GM23338 (cell line): ENCODE results near the gene TAF4B. TPM values are rescaled to one million over a fixed set of nuclear protein-coding genes. Genes with fewer than 3 reads are reported as not detected.

Experiments
- ATAC-seq: fragments of 200-7000 bp; cut with Tn5 transposase; 3 replicates; pipeline ENCODE4 v1.9.1; 2020
- DNase-seq: peaks from one replicate; pipeline ENCODE4 v3.0.0-alpha.2; 2015; ENCODE audit warnings: low spot score
- H2AFZ ChIP-seq: fragments of 200-600 bp; sonication (generic); 2 replicates; pipeline ENCODE4 v1.8.0; 2016; ENCODE audit warnings: antibody characterized with exemption, mild to moderate bottlenecking, moderate library complexity
- H3F3A ChIP-seq: fragments of 200-600 bp; sonication (generic); replicated peaks from 2 replicates; pipeline ENCODE4 v1.8.0; 2017; ENCODE audit warnings: antibody characterized with exemption, mixed run types, low read depth
- H3K27ac ChIP-seq: fragments of 200-600 bp; sonication (generic); 2 replicates; pipeline ENCODE4 v1.6.1; 2016; ENCODE audit warnings: low read depth
- H3K27me3 ChIP-seq: fragments of 200-600 bp; sonication (generic); 2 replicates; pipeline ENCODE4 v1.8.0; 2016; ENCODE audit warnings: mild to moderate bottlenecking, mixed run types, moderate library complexity; ENCODE audit not compliant: insufficient read depth
- H3K36me3 ChIP-seq: fragments of 200-600 bp; sonication (generic); 2 replicates; pipeline ENCODE4 v1.8.0; 2016; ENCODE audit warnings: mild to moderate bottlenecking; ENCODE audit not compliant: insufficient read depth
- H3K4me1 ChIP-seq: fragments of 200-600 bp; sonication (generic); 2 replicates; pipeline ENCODE4 v1.8.0; 2016; ENCODE audit warnings: mild to moderate bottlenecking, moderate library complexity; ENCODE audit not compliant: insufficient read depth
- H3K4me2 ChIP-seq: fragments of 200-600 bp; sonication (generic); 2 replicates; pipeline ENCODE4 v1.7.1; 2017; ENCODE audit warnings: mixed run types
- H3K4me3 ChIP-seq: fragments of 200-600 bp; sonication (generic); 2 replicates; pipeline ENCODE4 v1.6.1; 2016; ENCODE audit warnings: mixed run types
- H3K79me2 ChIP-seq: fragments of 200-600 bp; sonication (generic); replicated peaks from 2 replicates; pipeline ENCODE4 v1.8.0; 2017; ENCODE audit warnings: mild to moderate bottlenecking; ENCODE audit not compliant: insufficient read depth
- H3K9me2 ChIP-seq: fragments of 200-600 bp; sonication (generic); 2 replicates; pipeline ENCODE4 v1.8.0; 2017; ENCODE audit not compliant: insufficient read depth
- H4K20me1 ChIP-seq: fragments of 200-600 bp; sonication (generic); replicated peaks from 2 replicates; pipeline ENCODE4 v1.8.0; 2017; ENCODE audit warnings: mild to moderate bottlenecking; ENCODE audit not compliant: insufficient read depth
- H3K27ac Mint-ChIP-seq: 2 replicates; pipeline ENCODE4 v1.8.0; 2020; ENCODE audit warnings: inconsistent platforms, mild to moderate bottlenecking, moderate library complexity, mixed read lengths
- H3K27me3 Mint-ChIP-seq: 3 replicates; pipeline ENCODE4 v1.8.0; 2022; ENCODE audit warnings: low read depth, mild to moderate bottlenecking, moderate library complexity, mixed read lengths, inconsistent platforms; ENCODE audit not compliant: insufficient read depth, poor library complexity
- H3K36me3 Mint-ChIP-seq: 3 replicates; pipeline ENCODE4 v1.8.0; 2021; ENCODE audit warnings: low read depth, mild to moderate bottlenecking, inconsistent platforms, moderate library complexity, mixed read lengths
- H3K4me1 Mint-ChIP-seq: 3 replicates; pipeline ENCODE4 v1.8.0; 2020; ENCODE audit warnings: mild to moderate bottlenecking, inconsistent platforms, mixed read lengths
- H3K4me3 Mint-ChIP-seq: 3 replicates; pipeline ENCODE4 v1.8.0; 2021; ENCODE audit warnings: moderate library complexity, mild to moderate bottlenecking, inconsistent platforms, mixed read lengths
- H3K9me3 Mint-ChIP-seq: 3 replicates; pipeline ENCODE4 v1.8.0; 2020; ENCODE audit warnings: moderate library complexity, mild to moderate bottlenecking, inconsistent platforms, mixed read lengths
- CREB1 ChIP-seq: fragments of 250-450 bp; sonication (Bioruptor Pico); IDR thresholded peaks from 2 replicates; pipeline ENCODE4 v1.5.0; 2020; ENCODE audit warnings: low read depth, mild to moderate bottlenecking, moderate library complexity
- EZH2 ChIP-seq: fragments of 200-600 bp; sonication (generic); IDR thresholded peaks from one replicate; pipeline ENCODE4 v1.8.0; 2017; ENCODE audit warnings: antibody characterized with exemption, mild to moderate bottlenecking, low read depth; ENCODE audit not compliant: unreplicated experiment
- EZH2phosphoT487 ChIP-seq: fragments of 200-600 bp; sonication (generic); IDR thresholded peaks from one replicate; pipeline ENCODE4 v1.8.1; 2018; ENCODE audit warnings: antibody characterized with exemption; ENCODE audit not compliant: unreplicated experiment
- NANOG ChIP-seq: IDR thresholded peaks from 2 replicates; pipeline ENCODE4 v1.6.1; 2016; ENCODE audit warnings: antibody characterized with exemption, borderline replicate concordance
- POLR2AphosphoS5 ChIP-seq: IDR thresholded peaks from 2 replicates; pipeline ENCODE4 v1.6.1; 2016; ENCODE audit warnings: antibody characterized with exemption, low read depth
- REST ChIP-seq: IDR thresholded peaks from one replicate; pipeline ENCODE4 v1.6.1; 2018; ENCODE audit warnings: antibody characterized with exemption; ENCODE audit not compliant: unreplicated experiment
- STAT1 ChIP-seq: IDR thresholded peaks from one replicate; pipeline ENCODE4 v1.6.1; 2016; ENCODE audit warnings: antibody characterized with exemption; ENCODE audit not compliant: unreplicated experiment
- ZNF114 ChIP-seq: fragments of 250-450 bp; sonication (Bioruptor Pico); IDR thresholded peaks from 2 replicates; pipeline ENCODE4 v1.5.0; 2020; ENCODE audit warnings: mild to moderate bottlenecking, moderate library complexity
- ZNF331 ChIP-seq: fragments of 250-450 bp; sonication (Bioruptor Pico); IDR thresholded peaks from 2 replicates; pipeline ENCODE4 v1.5.0; 2020; ENCODE audit warnings: low read depth, mild to moderate bottlenecking, moderate library complexity
- polyA plus RNA-seq: library from polyadenylated mRNA; unstranded; fragments of >200 nt; fragmentation: Nextera tagmentation; extraction: Ambion mirVana; gene quantifications from 2 replicates; pipeline ENCODE4 v1.2.1, GENCODE V29; 2016
- total RNA-seq: library from RNA; depleted of rRNA; stranded (reverse); fragments of >200 nt; shearing (Covaris generic); gene quantifications from 2 replicates; pipeline ENCODE4 v1.2.3, GENCODE V29; 2014
- TF ChIP-seq, protein P1 (sequence below), 2 experiments: fragments of 200-600 bp in 1 of 2; sonication (generic) in 1 of 2; conservative IDR thresholded peaks; 2 replicates each; pipeline versions ENCODE4 v1.5.1 to v1.6.1; 2016 to 2017; ENCODE audit warnings: antibody characterized with exemption in 2 of 2, low read depth in 2 of 2, mild to moderate bottlenecking in 2 of 2, moderate library complexity in 1 of 2
- TF ChIP-seq, protein P2 (sequence below): IDR thresholded peaks from 2 replicates; pipeline ENCODE4 v1.6.1; 2016; ENCODE audit warnings: antibody characterized with exemption

The TAF4B gene
- total and polyA plus RNA-seq, 2 experiments from 2014 or later: 9.4 to 27.3 TPM

DNA sequence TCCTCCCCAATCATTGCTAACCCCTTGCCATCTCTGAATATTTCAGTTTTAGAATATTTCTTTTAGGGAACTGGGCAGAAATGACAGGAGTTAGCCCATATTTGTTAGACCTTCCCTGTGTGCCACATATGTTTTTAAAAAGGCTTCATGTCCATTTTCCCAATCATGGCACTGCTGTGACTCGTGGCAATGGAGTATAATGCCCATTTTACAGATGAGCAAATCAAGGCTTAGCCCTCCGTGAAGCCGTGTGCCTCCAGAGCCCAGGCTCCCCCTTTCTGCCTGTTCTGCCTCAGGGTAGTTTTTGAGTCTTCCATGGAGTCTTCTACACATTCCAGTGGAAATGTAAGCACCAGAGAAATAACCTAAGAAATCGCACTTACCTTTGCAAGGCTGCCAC, 192.0 kb downstream of the TAF4B start (continued):
- no peak for TF ChIP-seq REST
- TF ChIP-seq NANOG: no peak
- no peak for TF ChIP-seq EZH2
- TF ChIP-seq STAT1: no peak
- no peak for TF ChIP-seq EZH2phosphoT487
- TF ChIP-seq, protein P1, sequence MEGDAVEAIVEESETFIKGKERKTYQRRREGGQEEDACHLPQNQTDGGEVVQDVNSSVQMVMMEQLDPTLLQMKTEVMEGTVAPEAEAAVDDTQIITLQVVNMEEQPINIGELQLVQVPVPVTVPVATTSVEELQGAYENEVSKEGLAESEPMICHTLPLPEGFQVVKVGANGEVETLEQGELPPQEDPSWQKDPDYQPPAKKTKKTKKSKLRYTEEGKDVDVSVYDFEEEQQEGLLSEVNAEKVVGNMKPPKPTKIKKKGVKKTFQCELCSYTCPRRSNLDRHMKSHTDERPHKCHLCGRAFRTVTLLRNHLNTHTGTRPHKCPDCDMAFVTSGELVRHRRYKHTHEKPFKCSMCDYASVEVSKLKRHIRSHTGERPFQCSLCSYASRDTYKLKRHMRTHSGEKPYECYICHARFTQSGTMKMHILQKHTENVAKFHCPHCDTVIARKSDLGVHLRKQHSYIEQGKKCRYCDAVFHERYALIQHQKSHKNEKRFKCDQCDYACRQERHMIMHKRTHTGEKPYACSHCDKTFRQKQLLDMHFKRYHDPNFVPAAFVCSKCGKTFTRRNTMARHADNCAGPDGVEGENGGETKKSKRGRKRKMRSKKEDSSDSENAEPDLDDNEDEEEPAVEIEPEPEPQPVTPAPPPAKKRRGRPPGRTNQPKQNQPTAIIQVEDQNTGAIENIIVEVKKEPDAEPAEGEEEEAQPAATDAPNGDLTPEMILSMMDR (conservative IDR thresholded peaks at IDR 0.05; ENCODE audit: low read depth in 2 of 2): no peak
- TF ChIP-seq ZNF114: no peak
- no peak for TF ChIP-seq ZNF331
- TF ChIP-seq CREB1 (CRISPR knock-in tag): no peak

GRCh38 chr18:26419746-26420145, 193.5 kb downstream of the TAF4B start:
- peaks cover 23% of the 10 kb centered on the region for H3K4me1 ChIP-seq
- H3K9me3 Mint-ChIP-seq: no peaks in the 10 kb centered on the region; the same call in 2 of the 3 replicates
- no peak overlapping the region for H2AFZ ChIP-seq
- no peaks in the 10 kb centered on the region for H3K36me3 Mint-ChIP-seq
- H3K27ac ChIP-seq: no peak overlapping the region
- H3K27me3 Mint-ChIP-seq: peaks cover 13% of the 10 kb centered on the region
- peaks cover 6% of the 10 kb centered on the region; the same call in 1 of the 2 replicates for H3F3A ChIP-seq
- H3K79me2 ChIP-seq: no peaks in the 10 kb centered on the region
- no peaks in the 10 kb centered on the region; the same call in 1 of the 3 replicates for H3K4me1 Mint-ChIP-seq
- no peak for TF ChIP-seq STAT1
- H3K36me3 ChIP-seq: no peaks in the 10 kb centered on the region
- H3K27me3 ChIP-seq: no peaks in the 10 kb centered on the region
- H3K4me3 ChIP-seq: no peak overlapping the region
- ATAC-seq (no peak), DNase-seq (no peak)
- no peak overlapping the region for H3K4me2 ChIP-seq
- H4K20me1 ChIP-seq: no peaks in the 10 kb centered on the region
- H3K9me2 ChIP-seq: peaks cover 17% of the 10 kb centered on the region
- H3K4me3 Mint-ChIP-seq: no peak overlapping the region
- H3K27ac Mint-ChIP-seq: no peak overlapping the region

DNA sequence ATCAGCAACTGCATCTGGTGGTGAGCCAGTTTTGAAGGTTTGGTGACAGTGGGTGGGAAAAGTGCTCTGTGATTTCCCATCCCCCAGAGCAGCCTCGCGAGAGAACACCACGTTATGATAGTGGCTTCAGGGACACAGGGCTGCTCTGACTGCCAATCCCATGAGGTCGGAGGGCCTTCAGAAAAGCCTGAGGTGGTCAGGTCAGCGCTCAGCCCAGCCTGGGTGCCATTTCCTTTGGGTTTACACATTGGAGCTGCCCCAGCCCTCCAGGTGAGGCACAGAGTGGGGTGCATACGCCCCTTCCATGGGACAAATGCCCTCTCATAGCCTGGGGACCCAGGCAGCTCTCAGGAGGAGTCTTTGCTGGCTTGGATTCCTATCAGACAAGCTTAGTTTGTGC, 195.3 kb downstream of the TAF4B start:
- H3K4me1 ChIP-seq: peaks cover 14% of the 10 kb centered on the region
- no peaks in the 10 kb centered on the region for H3F3A ChIP-seq
- H3K4me2 ChIP-seq: no peak overlapping the region
- H2AFZ ChIP-seq: no peak overlapping the region
- H3K27me3 Mint-ChIP-seq: peaks cover 13% of the 10 kb centered on the region
- H3K4me3 ChIP-seq: no peak overlapping the region
- H3K36me3 Mint-ChIP-seq: no peaks in the 10 kb centered on the region
- no peak overlapping the region for H3K27ac Mint-ChIP-seq
- H3K27ac ChIP-seq: no peak overlapping the region
- no peaks in the 10 kb centered on the region; the same call in 2 of the 3 replicates for H3K9me3 Mint-ChIP-seq
- H3K36me3 ChIP-seq: no peaks in the 10 kb centered on the region
- no peak for ATAC-seq
- no peaks in the 10 kb centered on the region for H4K20me1 ChIP-seq
- no peak overlapping the region for H3K4me3 Mint-ChIP-seq
- no peaks in the 10 kb centered on the region for H3K27me3 ChIP-seq
- peaks cover 17% of the 10 kb centered on the region for H3K9me2 ChIP-seq
- H3K4me1 Mint-ChIP-seq: peaks cover 4% of the 10 kb centered on the region
- no peak for DNase-seq
- H3K79me2 ChIP-seq: no peaks in the 10 kb centered on the region
- TF ChIP-seq EZH2 (no peak), EZH2phosphoT487 (no peak), POLR2AphosphoS5 (no peak), NANOG (no peak)
- TF ChIP-seq, protein P1 (conservative IDR thresholded peaks at IDR 0.05; ENCODE audit: low read depth in 2 of 2): no peak
- TF ChIP-seq, protein P2, sequence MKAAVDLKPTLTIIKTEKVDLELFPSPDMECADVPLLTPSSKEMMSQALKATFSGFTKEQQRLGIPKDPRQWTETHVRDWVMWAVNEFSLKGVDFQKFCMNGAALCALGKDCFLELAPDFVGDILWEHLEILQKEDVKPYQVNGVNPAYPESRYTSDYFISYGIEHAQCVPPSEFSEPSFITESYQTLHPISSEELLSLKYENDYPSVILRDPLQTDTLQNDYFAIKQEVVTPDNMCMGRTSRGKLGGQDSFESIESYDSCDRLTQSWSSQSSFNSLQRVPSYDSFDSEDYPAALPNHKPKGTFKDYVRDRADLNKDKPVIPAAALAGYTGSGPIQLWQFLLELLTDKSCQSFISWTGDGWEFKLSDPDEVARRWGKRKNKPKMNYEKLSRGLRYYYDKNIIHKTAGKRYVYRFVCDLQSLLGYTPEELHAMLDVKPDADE: no peak
